Measurements from ENCODE around the gene SIM2. TPM values are rescaled to one million over a fixed set of nuclear protein-coding genes. Genes with fewer than 3 reads are reported as not detected.

Gene SIM2
- total and polyA plus RNA-seq, 2 experiments from 2014 or later, result 0.16 to 0.49 TPM

DNA sequence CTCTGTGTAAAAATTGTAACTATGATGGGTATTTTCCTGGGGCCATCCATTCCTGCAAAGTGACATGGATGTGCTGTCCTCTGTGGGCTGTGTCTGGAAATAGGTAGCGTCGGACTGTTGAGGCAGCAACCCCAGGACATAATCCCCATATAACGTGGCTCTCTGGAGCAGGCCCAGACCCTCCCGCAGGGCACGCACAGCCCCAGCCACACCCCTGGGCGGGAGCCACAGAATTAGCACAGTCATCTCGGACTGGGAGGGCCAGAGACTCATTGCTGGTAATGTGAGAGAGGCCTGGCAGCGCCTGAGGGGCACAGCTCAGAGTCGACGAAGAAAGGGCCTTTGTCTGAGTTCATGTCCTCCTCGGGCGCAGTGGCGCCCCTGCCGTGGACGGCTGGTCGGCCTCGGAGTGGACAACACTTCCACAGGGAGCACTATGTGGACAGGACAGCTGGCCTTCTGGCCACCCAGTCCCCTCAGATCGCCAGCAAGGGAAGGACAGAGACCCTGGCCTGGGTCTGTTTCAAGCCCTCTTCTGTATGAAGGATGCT lies 20.1 kb downstream of the SIM2 start:
- peaks cover 21% of the 10 kb centered on the region for H3K27me3 Mint-ChIP-seq (ENCODE audit: insufficient read depth, low read depth, poor library complexity)
- no peaks in the 10 kb centered on the region for H4K20me1 ChIP-seq (replicated peaks; ENCODE audit: insufficient read depth)
- H3F3A ChIP-seq (replicated peaks; ENCODE audit: low read depth), result no peaks in the 10 kb centered on the region; the same call in 1 of the 2 replicates
- TF ChIP-seq JUNB (IDR thresholded peaks at IDR 0.05; ENCODE audit: unreplicated experiment) (no peak), STAT1 (IDR thresholded peaks at IDR 0.05; ENCODE audit: unreplicated experiment) (no peak), CREB1 (CRISPR knock-in tag; IDR thresholded peaks at IDR 0.05; ENCODE audit: low read depth) (no peak), NANOG (IDR thresholded peaks at IDR 0.05; ENCODE audit: borderline replicate concordance) (no peak), EZH2phosphoT487 (IDR thresholded peaks at IDR 0.05; ENCODE audit: unreplicated experiment) (no peak), POLR2AphosphoS5 (IDR thresholded peaks at IDR 0.05; ENCODE audit: low read depth) (no peak), REST (IDR thresholded peaks at IDR 0.05; ENCODE audit: unreplicated experiment) (no peak), CTCF (conservative IDR thresholded peaks at IDR 0.05; ENCODE audit: low read depth in 2 of 2) (no peak), EZH2 (IDR thresholded peaks at IDR 0.05; ENCODE audit: low read depth, unreplicated experiment) (no peak), ZNF331 (CRISPR knock-in tag; IDR thresholded peaks at IDR 0.05; ENCODE audit: low read depth) (no peak), ZNF114 (CRISPR knock-in tag; IDR thresholded peaks at IDR 0.05) (no peak)
- TF ChIP-seq, protein P1, sequence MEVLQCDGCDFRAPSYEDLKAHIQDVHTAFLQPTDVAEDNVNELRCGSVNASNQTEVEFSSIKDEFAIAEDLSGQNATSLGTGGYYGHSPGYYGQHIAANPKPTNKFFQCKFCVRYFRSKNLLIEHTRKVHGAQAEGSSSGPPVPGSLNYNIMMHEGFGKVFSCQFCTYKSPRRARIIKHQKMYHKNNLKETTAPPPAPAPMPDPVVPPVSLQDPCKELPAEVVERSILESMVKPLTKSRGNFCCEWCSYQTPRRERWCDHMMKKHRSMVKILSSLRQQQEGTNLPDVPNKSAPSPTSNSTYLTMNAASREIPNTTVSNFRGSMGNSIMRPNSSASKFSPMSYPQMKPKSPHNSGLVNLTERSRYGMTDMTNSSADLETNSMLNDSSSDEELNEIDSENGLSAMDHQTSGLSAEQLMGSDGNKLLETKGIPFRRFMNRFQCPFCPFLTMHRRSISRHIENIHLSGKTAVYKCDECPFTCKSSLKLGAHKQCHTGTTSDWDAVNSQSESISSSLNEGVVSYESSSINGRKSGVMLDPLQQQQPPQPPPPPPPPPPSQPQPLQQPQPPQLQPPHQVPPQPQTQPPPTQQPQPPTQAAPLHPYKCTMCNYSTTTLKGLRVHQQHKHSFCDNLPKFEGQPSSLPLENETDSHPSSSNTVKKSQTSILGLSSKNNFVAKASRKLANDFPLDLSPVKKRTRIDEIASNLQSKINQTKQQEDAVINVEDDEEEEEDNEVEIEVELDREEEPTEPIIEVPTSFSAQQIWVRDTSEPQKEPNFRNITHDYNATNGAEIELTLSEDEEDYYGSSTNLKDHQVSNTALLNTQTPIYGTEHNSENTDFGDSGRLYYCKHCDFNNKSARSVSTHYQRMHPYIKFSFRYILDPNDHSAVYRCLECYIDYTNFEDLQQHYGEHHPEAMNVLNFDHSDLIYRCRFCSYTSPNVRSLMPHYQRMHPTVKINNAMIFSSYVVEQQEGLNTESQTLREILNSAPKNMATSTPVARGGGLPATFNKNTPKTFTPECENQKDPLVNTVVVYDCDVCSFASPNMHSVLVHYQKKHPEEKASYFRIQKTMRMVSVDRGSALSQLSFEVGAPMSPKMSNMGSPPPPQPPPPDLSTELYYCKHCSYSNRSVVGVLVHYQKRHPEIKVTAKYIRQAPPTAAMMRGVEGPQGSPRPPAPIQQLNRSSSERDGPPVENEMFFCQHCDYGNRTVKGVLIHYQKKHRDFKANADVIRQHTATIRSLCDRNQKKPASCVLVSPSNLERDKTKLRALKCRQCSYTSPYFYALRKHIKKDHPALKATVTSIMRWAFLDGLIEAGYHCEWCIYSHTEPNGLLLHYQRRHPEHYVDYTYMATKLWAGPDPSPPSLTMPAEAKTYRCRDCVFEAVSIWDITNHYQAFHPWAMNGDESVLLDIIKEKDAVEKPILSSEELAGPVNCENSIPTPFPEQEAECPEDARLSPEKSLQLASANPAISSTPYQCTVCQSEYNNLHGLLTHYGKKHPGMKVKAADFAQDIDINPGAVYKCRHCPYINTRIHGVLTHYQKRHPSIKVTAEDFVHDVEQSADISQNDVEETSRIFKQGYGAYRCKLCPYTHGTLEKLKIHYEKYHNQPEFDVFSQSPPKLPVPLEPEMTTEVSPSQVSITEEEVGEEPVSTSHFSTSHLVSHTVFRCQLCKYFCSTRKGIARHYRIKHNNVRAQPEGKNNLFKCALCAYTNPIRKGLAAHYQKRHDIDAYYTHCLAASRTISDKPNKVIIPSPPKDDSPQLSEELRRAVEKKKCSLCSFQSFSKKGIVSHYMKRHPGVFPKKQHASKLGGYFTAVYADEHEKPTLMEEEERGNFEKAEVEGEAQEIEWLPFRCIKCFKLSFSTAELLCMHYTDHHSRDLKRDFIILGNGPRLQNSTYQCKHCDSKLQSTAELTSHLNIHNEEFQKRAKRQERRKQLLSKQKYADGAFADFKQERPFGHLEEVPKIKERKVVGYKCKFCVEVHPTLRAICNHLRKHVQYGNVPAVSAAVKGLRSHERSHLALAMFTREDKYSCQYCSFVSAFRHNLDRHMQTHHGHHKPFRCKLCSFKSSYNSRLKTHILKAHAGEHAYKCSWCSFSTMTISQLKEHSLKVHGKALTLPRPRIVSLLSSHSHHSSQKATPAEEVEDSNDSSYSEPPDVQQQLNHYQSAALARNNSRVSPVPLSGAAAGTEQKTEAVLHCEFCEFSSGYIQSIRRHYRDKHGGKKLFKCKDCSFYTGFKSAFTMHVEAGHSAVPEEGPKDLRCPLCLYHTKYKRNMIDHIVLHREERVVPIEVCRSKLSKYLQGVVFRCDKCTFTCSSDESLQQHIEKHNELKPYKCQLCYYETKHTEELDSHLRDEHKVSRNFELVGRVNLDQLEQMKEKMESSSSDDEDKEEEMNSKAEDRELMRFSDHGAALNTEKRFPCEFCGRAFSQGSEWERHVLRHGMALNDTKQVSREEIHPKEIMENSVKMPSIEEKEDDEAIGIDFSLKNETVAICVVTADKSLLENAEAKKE (CRISPR knock-in tag; IDR thresholded peaks at IDR 0.05), result no peak
- TF ChIP-seq, protein P2, sequence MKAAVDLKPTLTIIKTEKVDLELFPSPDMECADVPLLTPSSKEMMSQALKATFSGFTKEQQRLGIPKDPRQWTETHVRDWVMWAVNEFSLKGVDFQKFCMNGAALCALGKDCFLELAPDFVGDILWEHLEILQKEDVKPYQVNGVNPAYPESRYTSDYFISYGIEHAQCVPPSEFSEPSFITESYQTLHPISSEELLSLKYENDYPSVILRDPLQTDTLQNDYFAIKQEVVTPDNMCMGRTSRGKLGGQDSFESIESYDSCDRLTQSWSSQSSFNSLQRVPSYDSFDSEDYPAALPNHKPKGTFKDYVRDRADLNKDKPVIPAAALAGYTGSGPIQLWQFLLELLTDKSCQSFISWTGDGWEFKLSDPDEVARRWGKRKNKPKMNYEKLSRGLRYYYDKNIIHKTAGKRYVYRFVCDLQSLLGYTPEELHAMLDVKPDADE (IDR thresholded peaks at IDR 0.05), result no peak
- H3K4me2 ChIP-seq, result no peak overlapping the region
- DNase-seq (ENCODE audit: low spot score) (no peak), ATAC-seq (peak; percentile 59)
- no peak overlapping the region for H3K27ac Mint-ChIP-seq
- no peaks in the 10 kb centered on the region for H3K36me3 ChIP-seq (ENCODE audit: insufficient read depth)
- H3K27me3 ChIP-seq (ENCODE audit: insufficient read depth), result peaks cover 4% of the 10 kb centered on the region; the same call in 1 of the 2 replicates
- no peaks in the 10 kb centered on the region for H3K9me2 ChIP-seq (ENCODE audit: insufficient read depth)
- H3K27ac ChIP-seq (ENCODE audit: low read depth), result no peak overlapping the region
- H3K4me3 Mint-ChIP-seq, result no peak overlapping the region
- H3K9me3 Mint-ChIP-seq, result no peaks in the 10 kb centered on the region; the same call in 2 of the 3 replicates
- peaks cover 10% of the 10 kb centered on the region for H3K4me1 ChIP-seq (ENCODE audit: insufficient read depth)
- H3K4me1 Mint-ChIP-seq, result peaks cover 16% of the 10 kb centered on the region
- no peaks in the 10 kb centered on the region for H3K36me3 Mint-ChIP-seq (ENCODE audit: low read depth)
- no peak overlapping the region for H3K4me3 ChIP-seq
- H2AFZ ChIP-seq, result peak overlapping the region; percentile 32; the same call in 1 of the 2 replicates
- no peaks in the 10 kb centered on the region for H3K79me2 ChIP-seq (replicated peaks; ENCODE audit: insufficient read depth)
